Stimulated activated CD4-positive, alpha-beta T cell treated with anti-CD3 and anti-CD28 coated beads, Interleukin-1b, Interleukin-23, amount 100 ng/mL, for 4 hours (primary cell): ENCODE results near the gene UPK2.

Experiments used
- DNase-seq, 2 donors: peaks; one replicate each; pipeline ENCODE4 v3.0.0-alpha.2; 2020; ENCODE audit warnings: low read depth in 2 of 2

UPK2 gene

GRCh38 chr11:118917481-118918127, 38.5 kb upstream of the UPK2 start:
- DNase-seq = peak in 1 of 2 donors; percentile 44

- no peak for DNase-seq
Observed at GRCh38 chr11:118918128-118918685, 37.9 kb upstream of the UPK2 start.

- no peak for DNase-seq
Observed at GRCh38 chr11:118918686-118919280, 37.3 kb upstream of the UPK2 start.

DNA sequence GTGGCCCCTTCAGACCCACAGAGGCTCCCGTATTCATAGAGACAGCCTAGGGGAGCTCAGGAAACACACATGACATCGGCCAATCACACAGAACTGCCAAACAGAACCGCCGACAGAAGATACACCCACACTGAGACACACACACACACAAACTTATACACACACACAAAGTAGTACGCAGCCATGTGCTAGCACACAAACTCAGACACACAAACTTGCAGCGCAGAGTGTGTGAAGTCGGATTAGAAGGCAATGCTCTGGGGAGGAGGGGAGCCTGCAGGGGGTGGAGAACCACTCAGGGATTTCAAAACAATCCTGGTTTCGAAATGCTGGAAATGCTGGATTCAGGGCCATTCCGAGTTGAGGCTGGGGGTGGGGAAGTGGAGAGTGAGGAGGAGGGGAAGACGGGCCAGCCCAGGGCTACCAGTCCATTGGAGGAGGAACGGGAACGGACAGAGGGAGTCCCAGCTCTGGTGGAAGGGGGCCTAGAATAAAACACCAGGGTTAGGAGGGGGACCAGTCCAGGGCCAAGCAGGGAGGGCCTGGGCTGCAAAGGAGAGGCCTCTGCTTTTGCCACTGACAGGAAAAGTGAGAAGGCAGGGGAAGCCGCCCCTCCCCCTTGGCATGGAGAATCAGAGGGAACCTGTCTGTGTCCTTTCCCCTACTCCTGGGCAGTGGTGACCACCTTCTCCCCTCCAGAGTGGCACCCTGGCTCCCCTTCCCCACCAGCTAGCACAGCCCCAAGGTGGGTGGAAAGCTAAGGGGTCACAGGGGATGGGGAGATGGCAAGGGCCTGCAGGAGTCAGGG, 34.8 kb upstream of the UPK2 start:
- DNase-seq = no peak

DNA sequence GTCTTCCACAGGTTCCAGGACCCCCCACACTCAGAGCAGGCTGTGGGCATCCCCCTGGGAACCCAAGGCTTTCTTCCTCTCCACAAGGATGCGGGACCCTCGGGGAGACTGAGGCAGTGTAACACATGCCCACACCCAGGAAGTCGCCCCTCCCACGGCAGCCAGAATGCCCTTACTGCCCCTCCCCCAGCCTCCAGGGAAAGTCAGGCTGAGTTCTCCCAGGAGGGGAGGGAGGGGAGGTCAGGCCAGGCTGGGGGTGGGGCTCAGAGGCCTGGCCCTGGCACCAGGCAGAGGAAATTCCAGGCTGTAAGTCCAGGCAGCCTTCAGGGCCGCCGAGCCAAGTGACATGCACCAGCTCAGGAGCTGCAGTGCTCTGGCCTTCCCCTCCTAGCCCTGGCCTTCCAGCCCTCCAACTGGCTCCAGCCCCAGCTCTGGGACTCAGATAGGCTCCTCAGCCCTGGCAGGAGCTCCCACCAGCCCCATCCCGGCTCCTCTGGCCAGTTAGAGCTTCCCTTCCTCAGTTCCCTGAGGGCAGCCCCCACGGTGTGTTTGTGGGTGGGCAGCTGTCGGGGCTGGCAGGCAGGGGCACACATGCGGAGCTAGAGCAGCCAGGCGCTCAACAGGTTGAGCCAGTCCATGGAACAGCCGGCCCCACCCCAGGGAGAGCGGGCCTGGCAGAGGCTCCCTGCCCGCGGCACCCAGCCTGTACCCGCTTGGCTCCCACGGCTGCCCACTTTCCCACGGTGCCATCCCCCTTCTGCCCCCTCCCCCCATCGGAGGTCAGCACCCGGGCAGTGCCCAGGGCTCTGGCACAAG, 34.0 kb upstream of the UPK2 start:
- DNase-seq = no peak

GRCh38 chr11:118922745-118923627, 33.1 kb upstream of the UPK2 start:
- DNase-seq = no peak

GRCh38 chr11:118923721-118924587, 32.1 kb upstream of the UPK2 start:
- DNase-seq = no peak

- no peak for DNase-seq
Observed at GRCh38 chr11:118924591-118925585, 31.2 kb upstream of the UPK2 start.

DNA sequence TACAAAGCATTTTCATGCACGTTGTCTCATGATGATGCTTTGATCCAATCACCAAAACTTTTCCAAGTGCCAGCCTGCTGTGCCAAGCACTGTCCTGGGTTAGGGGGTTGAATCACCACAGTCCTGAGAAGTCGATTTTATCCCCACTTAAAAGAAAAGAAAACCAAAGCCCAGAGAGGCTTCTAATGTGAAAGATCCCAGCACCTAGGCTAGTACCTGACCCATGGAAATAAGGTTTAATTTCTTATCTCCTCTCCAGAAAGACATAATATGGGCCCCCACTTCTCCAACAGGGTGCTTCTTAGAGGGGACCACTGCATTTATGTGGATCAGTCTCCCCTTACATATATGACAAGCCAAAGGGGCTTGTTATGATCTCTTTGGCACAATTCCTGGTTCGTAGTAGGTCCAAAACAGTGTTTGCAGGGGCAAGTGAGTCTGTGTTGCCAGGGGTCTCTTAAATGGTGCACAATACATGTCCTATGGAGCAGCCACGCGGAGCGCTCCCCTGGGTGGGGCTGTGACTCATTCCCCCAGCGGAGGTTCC, 28.5 kb upstream of the UPK2 start:
- DNase-seq = no peak

DNA sequence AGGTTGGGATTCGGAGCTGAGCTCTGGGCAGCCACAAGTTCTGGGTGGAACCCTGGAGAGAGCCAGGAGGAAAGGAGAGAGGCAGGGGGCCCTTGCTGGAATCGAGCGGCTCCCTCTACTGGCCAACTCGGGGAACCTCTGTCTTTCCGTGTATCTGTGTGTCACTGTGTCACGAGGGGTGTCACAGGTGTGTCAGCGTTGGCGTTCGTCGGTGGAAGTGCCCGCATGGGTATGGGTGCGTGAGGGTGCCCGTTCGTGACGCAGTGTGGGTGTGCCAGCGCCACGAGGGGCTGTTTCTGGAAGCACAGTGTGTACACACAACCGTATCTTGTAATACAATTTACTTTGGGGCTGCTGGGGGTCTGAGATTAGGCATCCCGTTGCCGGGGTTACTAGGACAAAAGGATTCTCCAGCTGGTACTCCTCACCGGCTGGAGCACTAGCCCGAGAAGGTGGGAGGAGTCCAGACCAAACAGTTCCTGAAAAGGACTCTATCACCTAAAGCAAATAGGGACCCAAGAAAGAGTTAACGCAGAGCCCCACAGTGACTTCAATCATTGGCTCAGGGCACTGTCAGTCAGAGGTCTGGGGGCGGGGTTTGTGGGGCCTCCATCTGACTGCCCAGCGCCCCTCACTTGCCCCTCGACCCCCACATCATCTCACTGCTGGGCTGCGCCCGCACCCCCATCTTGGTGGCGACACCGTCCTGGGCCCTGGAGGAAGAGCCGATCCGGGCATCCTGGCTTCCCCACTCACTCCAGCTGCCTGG, 27.8 kb upstream of the UPK2 start:
- DNase-seq = peak; percentile 91 to 93

- peak in 1 of 2 donors; percentile 53 for DNase-seq
Observed at GRCh38 chr11:118928870-118929500, 27.1 kb upstream of the UPK2 start.

GRCh38 chr11:118929501-118930093, 26.5 kb upstream of the UPK2 start:
- peak; percentile 54 to 62 for DNase-seq

DNA sequence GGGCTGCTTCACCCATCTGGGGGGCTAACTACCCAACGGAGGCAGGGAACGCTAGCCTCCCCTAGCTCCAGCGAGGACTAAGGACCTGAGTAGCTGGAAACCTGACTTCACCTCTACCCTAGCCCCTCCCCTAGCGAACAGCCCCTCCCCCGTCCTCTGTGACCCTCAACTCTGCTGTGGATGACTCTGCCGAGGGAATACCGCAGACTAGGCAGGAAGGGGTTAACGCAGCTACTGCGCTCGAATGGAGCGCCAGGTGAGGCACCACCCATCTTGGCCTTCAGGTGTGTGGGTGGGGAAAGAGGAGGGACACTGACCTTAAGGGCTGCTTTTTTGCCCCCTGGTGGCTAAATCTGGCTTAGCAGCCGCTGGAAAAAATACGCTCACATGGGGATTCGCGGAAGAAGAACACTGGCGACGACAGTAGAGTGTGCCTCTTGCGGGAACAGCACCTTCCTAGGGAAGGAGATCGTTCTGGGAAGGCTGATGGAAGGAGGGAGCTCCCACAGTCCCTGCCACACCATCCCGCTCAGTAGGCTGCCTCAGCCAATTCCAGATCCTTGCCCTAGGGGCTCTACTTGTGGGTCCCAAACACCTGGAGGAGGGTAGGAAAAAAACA, 25.9 kb upstream of the UPK2 start:
- DNase-seq = peak; percentile 80 to 84

DNA sequence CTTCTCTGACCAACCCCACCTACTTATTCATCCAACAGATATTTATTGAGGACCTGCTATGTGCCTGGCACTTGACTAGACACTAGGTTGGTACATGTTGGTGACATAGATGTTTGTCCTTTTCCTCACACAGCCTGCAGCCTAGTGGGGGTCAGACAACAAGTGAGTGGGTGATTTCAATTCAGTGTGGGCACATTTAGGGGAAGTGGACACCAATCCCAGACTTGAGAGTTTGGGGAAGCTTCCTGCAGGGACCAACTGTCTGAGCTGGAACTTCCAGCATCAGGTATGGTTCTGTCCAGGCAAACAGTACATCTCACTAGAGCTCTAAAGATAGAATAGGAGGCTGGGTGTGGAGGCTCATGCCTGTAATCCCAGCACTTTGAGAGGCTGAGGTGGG, 24.5 kb upstream of the UPK2 start:
- DNase-seq = no peak

- DNase-seq = no peak
Observed at GRCh38 chr11:118933486-118933885, 22.6 kb upstream of the UPK2 start.

DNA sequence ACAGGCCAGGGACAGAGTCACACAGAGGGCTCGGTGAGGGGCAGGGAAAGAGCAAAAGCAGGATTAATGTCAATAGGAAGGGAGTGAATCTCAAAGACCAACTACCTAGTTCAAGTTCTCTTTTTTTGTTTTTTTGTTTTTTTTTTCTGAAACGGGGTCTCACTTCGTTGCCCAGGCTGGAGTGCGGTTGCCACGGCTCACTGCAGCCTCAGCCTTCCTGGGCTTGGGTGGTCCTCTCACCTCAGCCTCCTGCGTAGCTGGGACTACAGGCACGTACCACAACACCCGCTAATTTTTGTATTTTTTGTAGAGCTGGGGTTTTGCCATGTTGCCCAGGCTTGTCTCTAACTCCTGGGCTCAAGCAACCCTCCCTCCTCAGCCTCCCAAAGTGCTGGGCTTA, 20.7 kb upstream of the UPK2 start:
- DNase-seq = no peak
